Brain microvascular endothelial cell (primary cell): ENCODE measurements around the gene SLC39A2.
"Not testable (repeated sequence)": the region's sequence is repeated elsewhere in the genome, so short reads cannot be mapped to it uniquely, and the experiment has no call there.

Source experiments
- DNase-seq: peaks from one replicate; pipeline ENCODE4 v3.0.0-alpha.2; 2020
- H3K27ac ChIP-seq: fragments of 250-450 bp; sonication (Bioruptor Pico); 2 replicates; pipeline ENCODE4 v1.5.1; 2020; ENCODE audit warnings: mild to moderate bottlenecking, moderate library complexity
- H3K27me3 ChIP-seq: fragments of 250-450 bp; sonication (Bioruptor Pico); replicated peaks from 2 replicates; pipeline ENCODE4 v1.5.1; 2020; ENCODE audit warnings: mild to moderate bottlenecking
- H3K36me3 ChIP-seq: fragments of 250-450 bp; sonication (Bioruptor Pico); replicated peaks from 2 replicates; pipeline ENCODE4 v1.5.1; 2020; ENCODE audit warnings: mild to moderate bottlenecking
- H3K4me3 ChIP-seq: 2 replicates; pipeline ENCODE4 v1.5.1; 2011; ENCODE audit warnings: low read depth, mild to moderate bottlenecking, control low read depth, low read length, moderate library complexity
- CTCF ChIP-seq: IDR thresholded peaks from 2 replicates; pipeline ENCODE4 v1.5.1; 2011; ENCODE audit warnings: low read depth, mild to moderate bottlenecking, moderate library complexity, low read length, control low read depth, inconsistent platforms; ENCODE audit errors: missing control alignments
- in situ Hi-C: cut with HindIII; loops from 2 replicates; pipeline ENCODE4 v1.10.0; 2017; ENCODE audit warnings: low sequenced_read_pairs, low pct_ligation_motif_present

SLC39A2 gene

GRCh38 chr14:21003788-21004346, 4.8 kb downstream of the SLC39A2 start:
- Histone ChIP-seq H3K36me3 (no peaks in the 10 kb centered on the region), H3K4me3 (no peak overlapping the region), H3K27ac (no peak overlapping the region), H3K27me3 (no peaks in the 10 kb centered on the region)
- TF ChIP-seq CTCF: no peak
- DNase-seq: no peak
- in situ Hi-C loops: no loop called here

- H3K27me3 ChIP-seq, H3K36me3 ChIP-seq, H3K4me3 ChIP-seq, DNase-seq, in situ Hi-C loops, H3K27ac ChIP-seq: not testable (repeated sequence)
These were observed 10.6 kb downstream of the SLC39A2 start for GRCh38 chr14:21009721-21010120.

DNA sequence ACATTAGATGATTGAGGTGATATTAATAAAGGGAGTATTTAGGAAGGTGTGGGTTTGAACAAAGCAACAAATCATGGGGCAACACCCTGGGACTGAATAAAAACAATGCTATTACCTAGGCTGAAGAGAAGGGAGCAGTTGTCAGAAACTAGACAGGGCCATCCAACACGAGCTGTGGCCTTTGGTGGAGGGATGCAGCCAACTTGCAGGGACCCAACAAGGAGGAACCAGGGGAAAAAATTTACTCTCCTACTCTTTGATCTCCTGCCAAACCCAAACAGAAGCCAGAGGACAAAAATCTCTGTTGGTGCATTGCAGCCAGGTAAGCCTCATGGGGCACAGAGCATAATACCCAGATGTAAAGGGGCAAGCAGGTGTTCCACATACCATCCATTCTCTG, 12.0 kb downstream of the SLC39A2 start:
- DNase-seq: no peak
- in situ Hi-C loops: no loop called here
- H3K4me3 ChIP-seq: no peak overlapping the region
- no peaks in the 10 kb centered on the region for H3K36me3 ChIP-seq
- H3K27me3 ChIP-seq: no peaks in the 10 kb centered on the region
- TF ChIP-seq CTCF: no peak
- no peak overlapping the region for H3K27ac ChIP-seq

DNA sequence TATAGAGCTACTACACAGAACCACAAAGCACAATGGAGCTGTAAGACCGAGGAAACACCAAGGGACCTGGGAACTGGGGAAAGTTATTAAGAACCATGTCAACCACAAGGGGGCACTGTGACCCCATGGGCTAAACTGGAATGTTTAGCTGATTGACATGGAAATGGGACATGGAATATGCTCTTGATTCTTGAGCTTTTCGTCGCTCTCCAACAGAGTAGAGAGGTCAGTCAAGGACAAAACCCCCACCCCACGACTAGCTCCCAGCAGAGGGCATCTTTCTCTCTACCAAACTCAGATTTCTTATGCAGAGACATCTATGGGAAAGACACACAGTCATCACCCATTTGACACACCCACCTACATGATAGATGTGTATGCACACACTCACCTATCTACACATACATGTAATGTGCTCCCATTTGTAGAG, 15.7 kb downstream of the SLC39A2 start:
- TF ChIP-seq CTCF: peak; percentile 90
- no peaks in the 10 kb centered on the region for H3K27me3 ChIP-seq
- no peaks in the 10 kb centered on the region for H3K36me3 ChIP-seq
- H3K27ac ChIP-seq: no peak overlapping the region
- no peak overlapping the region for H3K4me3 ChIP-seq
- peak; percentile 80 for DNase-seq
- in situ Hi-C loops: no loop called here

DNA sequence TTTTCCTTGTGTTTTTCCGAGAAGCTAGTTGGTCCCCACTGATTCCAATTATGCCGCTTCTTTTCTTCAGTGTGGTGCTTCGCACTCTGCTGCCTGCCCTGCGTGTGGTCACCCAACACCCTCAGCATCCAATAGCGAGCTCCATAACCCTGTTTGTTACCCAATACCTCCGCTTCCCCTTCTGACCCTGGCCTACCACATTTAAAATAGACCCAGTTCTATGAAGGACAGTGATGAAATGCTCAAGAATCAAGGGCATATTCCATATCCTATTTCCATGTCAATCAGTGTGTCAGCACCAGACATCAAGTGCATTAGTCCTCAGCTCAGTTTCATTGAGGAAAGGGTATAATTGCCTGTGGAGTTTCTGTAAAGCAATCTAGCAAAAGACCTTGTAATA, 16.2 kb downstream of the SLC39A2 start:
- Histone ChIP-seq H3K27ac (no peak overlapping the region), H3K4me3 (no peak overlapping the region), H3K27me3 (no peaks in the 10 kb centered on the region), H3K36me3 (no peaks in the 10 kb centered on the region)
- in situ Hi-C loops: no loop called here
- DNase-seq: no peak
- no peak for TF ChIP-seq CTCF

- H3K4me3 ChIP-seq: no peak overlapping the region
- no peak overlapping the region for H3K27ac ChIP-seq
- DNase-seq: no peak
- in situ Hi-C loops: no loop called here
- H3K36me3 ChIP-seq: no peaks in the 10 kb centered on the region
- H3K27me3 ChIP-seq: peaks cover 2% of the 10 kb centered on the region
- TF ChIP-seq CTCF: no peak
These were observed 17.5 kb downstream of the SLC39A2 start for GRCh38 chr14:21016413-21017190.
